ENCODE data around the gene RGL4. TPM values are rescaled to one million over a fixed set of nuclear protein-coding genes. Genes with fewer than 3 reads are reported as not detected.
"Not testable (repeated sequence)": the region's sequence is repeated elsewhere in the genome, so short reads cannot be mapped to it uniquely, and the experiment has no call there.

RGL4 gene, protein sequence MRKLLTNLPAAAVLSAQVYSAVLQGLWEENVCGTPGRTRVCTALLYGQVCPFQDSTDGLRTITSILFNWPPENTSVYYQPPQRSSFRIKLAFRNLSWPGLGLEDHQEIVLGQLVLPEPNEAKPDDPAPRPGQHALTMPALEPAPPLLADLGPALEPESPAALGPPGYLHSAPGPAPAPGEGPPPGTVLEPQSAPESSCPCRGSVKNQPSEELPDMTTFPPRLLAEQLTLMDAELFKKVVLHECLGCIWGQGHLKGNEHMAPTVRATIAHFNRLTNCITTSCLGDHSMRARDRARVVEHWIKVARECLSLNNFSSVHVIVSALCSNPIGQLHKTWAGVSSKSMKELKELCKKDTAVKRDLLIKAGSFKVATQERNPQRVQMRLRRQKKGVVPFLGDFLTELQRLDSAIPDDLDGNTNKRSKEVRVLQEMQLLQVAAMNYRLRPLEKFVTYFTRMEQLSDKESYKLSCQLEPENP
- under 1 TPM; 0.35 to 0.45 TPM for total RNA-seq

DNA sequence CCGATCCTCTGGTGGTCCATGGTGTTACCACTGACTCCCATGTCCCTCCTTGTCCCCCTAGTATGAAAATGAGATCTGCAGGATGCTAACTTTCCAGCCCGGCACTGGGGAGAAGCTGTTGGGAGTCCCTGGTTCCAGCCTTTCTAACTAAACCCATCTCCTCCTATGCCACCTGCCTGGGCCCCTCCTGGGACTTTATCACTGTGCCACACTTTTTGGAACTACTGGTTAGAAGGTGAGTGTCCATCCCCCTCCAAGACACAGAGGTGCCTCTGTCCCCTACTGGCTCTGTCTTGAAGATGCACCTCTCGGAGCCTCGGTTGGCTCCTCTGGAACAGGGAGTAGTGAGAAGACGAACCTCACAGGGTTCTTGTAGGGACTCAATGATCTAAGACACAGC lies at the start of gene RGL4:
Gene RGL4, plus strand, starts transcription at position 301 of the 400 bp plus-strand sequence. CDS start 1,018 bp downstream, outside the sequence.
- no peak within 1 kb of the TSS for H3K27ac ChIP-seq
- H3K9ac ChIP-seq (ENCODE audit: low read depth in 2 of 2, low read length in 2 of 2), result no peak within 1 kb of the TSS
- no peaks in the 10 kb centered on the region for H3K36me3 ChIP-seq
- DNase-seq, result no peak
- TF ChIP-seq, protein P1, sequence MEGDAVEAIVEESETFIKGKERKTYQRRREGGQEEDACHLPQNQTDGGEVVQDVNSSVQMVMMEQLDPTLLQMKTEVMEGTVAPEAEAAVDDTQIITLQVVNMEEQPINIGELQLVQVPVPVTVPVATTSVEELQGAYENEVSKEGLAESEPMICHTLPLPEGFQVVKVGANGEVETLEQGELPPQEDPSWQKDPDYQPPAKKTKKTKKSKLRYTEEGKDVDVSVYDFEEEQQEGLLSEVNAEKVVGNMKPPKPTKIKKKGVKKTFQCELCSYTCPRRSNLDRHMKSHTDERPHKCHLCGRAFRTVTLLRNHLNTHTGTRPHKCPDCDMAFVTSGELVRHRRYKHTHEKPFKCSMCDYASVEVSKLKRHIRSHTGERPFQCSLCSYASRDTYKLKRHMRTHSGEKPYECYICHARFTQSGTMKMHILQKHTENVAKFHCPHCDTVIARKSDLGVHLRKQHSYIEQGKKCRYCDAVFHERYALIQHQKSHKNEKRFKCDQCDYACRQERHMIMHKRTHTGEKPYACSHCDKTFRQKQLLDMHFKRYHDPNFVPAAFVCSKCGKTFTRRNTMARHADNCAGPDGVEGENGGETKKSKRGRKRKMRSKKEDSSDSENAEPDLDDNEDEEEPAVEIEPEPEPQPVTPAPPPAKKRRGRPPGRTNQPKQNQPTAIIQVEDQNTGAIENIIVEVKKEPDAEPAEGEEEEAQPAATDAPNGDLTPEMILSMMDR (IDR thresholded peaks at IDR 0.05), result no peak
- H3K27me3 ChIP-seq, result no peaks in the 10 kb centered on the region
- no peak within 1 kb of the TSS for H3K4me3 ChIP-seq
- intact Hi-C loops (cut with DNase I), result loop anchor here (10.0 kb wide), 1 partner anchor 56 kb away; the partner anchor contains the start of gene DRICH1
- no peaks in the 10 kb centered on the region for H3K4me1 ChIP-seq
- no peaks in the 10 kb centered on the region for H3K9me3 ChIP-seq

DNA sequence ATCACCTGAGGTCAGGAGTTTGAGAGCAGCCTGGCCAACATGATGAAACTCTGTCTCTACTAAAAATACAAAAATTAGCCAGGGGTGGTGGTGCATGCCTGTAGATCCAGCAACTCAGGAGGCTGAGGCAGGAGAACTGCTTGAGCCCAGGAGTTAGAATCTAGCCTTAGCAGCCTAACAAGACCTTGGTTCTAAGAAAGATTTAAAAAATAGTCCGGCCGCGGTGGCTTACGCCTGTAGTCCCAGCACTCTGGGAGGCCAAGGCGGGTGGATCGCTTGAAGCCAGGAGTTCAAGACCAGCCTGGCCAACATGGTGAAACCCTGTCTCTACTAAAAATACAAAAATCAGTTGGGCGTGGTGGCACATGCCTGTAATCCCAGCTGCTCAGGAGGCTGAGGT lies 44.3 kb upstream of the RGL4 start:
- H3K9me3 ChIP-seq; H3K36me3 ChIP-seq; H3K4me3 ChIP-seq; intact Hi-C loops (cut with DNase I); DNase-seq; H3K9ac ChIP-seq (ENCODE audit: low read depth in 2 of 2, low read length in 2 of 2); H3K27me3 ChIP-seq; H3K27ac ChIP-seq; H3K4me1 ChIP-seq: not testable (repeated sequence)

DNA sequence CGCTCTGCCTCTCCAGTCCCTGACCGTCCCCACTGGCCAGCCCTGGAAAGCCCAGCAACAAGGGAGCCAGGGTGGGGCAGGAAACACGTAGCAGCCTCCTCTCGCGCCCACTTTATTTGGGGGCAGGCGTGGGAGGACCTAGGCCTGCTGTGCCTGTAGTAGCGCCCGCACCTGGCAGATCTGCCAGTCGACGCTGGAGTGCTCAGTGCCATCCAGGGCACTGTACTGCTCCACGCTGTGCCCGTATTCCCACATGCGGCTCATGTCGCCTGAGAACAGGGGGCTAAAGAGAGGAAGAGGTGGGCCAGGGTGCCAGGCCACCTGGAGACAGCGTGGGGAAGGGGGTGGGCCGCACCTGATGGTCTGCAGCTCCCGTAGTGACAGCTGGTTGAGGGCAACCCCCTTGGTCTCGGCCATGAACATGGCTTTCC lies 41.7 kb upstream of the RGL4 start:
- H3K4me1 ChIP-seq, result no peaks in the 10 kb centered on the region
- DNase-seq, result no peak
- intact Hi-C loops (cut with DNase I), result no loop called here
- no peak overlapping the region for H3K27ac ChIP-seq
- no peaks in the 10 kb centered on the region for H3K27me3 ChIP-seq
- H3K36me3 ChIP-seq, result no peaks in the 10 kb centered on the region
- no peak overlapping the region for H3K4me3 ChIP-seq
- H3K9ac ChIP-seq (ENCODE audit: low read depth in 2 of 2, low read length in 2 of 2), result no peak overlapping the region
- H3K9me3 ChIP-seq, result no peaks in the 10 kb centered on the region
- TF ChIP-seq, protein P1 (IDR thresholded peaks at IDR 0.05), result no peak

DNA sequence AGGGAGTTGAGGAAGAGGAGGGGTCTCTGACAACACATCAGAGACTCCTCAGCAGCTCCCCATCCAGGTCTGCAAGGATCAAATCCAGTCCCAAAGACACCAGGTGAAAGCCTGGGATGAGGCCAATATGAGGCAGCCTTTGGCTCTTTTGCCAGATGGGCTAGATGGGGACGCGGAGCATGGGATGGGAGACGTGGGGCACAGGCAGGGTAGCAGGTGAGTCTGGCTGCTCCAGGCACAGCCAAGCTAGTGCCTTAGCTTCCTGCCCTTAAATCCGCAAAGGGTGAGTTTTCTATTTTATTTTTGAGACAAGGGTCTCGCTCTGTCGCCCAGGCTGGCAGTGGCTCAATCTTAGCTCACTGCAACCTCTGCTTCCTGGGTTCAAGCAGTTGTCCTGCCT lies 39.1 kb upstream of the RGL4 start:
- no peak overlapping the region for H3K9ac ChIP-seq (ENCODE audit: low read depth in 2 of 2, low read length in 2 of 2)
- TF ChIP-seq, protein P1 (IDR thresholded peaks at IDR 0.05), result no peak
- H3K9me3 ChIP-seq, result no peaks in the 10 kb centered on the region
- H3K4me3 ChIP-seq, result no peak overlapping the region
- no peaks in the 10 kb centered on the region for H3K27me3 ChIP-seq
- H3K27ac ChIP-seq, result no peak overlapping the region
- intact Hi-C loops (cut with DNase I), result no loop called here
- DNase-seq, result no peak
- no peaks in the 10 kb centered on the region for H3K4me1 ChIP-seq
- H3K36me3 ChIP-seq, result no peaks in the 10 kb centered on the region

DNA sequence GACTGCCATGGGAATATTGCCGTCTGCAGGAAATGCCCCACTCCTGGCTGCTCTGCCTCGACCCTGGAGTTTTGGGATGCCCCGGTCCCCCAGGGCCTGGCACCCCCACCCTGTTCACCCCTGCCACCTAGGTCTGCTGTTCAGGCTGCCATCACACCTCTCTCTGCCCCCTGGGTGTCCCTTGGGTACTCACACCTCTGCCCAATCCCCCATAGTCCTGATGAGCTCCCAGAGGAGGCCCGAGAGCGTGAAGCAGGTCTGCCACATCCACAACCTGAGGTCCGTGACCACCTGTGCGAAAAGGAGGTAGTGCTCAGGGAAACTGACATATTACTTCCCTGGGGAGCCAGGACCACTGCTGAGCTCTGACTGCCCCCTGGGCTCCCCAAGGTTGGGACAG lies 38.5 kb upstream of the RGL4 start:
- no peaks in the 10 kb centered on the region for H3K36me3 ChIP-seq
- no peaks in the 10 kb centered on the region for H3K27me3 ChIP-seq
- no peak overlapping the region for H3K4me3 ChIP-seq
- H3K27ac ChIP-seq, result no peak overlapping the region
- no peak overlapping the region for H3K9ac ChIP-seq (ENCODE audit: low read depth in 2 of 2, low read length in 2 of 2)
- intact Hi-C loops (cut with DNase I), result no loop called here
- no peaks in the 10 kb centered on the region for H3K9me3 ChIP-seq
- no peak for DNase-seq
- TF ChIP-seq, protein P1 (IDR thresholded peaks at IDR 0.05), result no peak
- H3K4me1 ChIP-seq, result no peaks in the 10 kb centered on the region

DNA sequence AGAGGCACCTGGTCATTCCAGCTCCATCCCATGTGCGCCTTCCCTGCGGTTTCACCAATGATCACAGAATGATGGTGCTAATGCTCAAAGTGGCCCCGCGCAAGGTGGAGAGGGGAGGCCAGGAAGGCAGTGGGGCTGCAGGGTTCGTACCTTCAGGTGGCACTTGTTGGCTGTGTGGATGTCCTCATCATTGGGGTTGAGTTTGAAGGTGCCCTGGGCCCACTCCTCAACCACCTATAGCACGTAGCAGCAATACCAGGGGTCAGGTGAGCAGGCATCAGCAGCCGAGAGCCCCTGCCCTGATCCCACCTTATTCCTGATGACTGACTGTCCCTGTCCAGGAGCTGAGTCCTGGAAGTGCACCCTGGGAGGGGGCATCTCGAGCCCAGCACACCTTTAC lies 38.1 kb upstream of the RGL4 start:
- no peaks in the 10 kb centered on the region for H3K4me1 ChIP-seq
- no peaks in the 10 kb centered on the region for H3K27me3 ChIP-seq
- DNase-seq, result no peak
- no peak overlapping the region for H3K9ac ChIP-seq (ENCODE audit: low read depth in 2 of 2, low read length in 2 of 2)
- intact Hi-C loops (cut with DNase I), result no loop called here
- H3K27ac ChIP-seq, result no peak overlapping the region
- no peaks in the 10 kb centered on the region for H3K36me3 ChIP-seq
- TF ChIP-seq, protein P1 (IDR thresholded peaks at IDR 0.05), result no peak
- no peaks in the 10 kb centered on the region for H3K9me3 ChIP-seq
- H3K4me3 ChIP-seq, result no peak overlapping the region

Measured in colonic mucosa (tissue), 4 donors.